ENCODE data around the gene SLC45A3. TPM values are rescaled to one million over a fixed set of nuclear protein-coding genes. Genes with fewer than 3 reads are reported as not detected.
A peak's percentile ranks its signal among the peaks of the same experiment; 100 is the strongest.
"Not testable (repeated sequence)": the region's sequence is repeated elsewhere in the genome, so short reads cannot be mapped to it uniquely, and the experiment has no call there.

SLC45A3 gene
- polyA plus RNA-seq (2013, experiment 1 of 2): 7.0 TPM
- 7.9 TPM for polyA plus RNA-seq (2013, experiment 2 of 2)

DNA sequence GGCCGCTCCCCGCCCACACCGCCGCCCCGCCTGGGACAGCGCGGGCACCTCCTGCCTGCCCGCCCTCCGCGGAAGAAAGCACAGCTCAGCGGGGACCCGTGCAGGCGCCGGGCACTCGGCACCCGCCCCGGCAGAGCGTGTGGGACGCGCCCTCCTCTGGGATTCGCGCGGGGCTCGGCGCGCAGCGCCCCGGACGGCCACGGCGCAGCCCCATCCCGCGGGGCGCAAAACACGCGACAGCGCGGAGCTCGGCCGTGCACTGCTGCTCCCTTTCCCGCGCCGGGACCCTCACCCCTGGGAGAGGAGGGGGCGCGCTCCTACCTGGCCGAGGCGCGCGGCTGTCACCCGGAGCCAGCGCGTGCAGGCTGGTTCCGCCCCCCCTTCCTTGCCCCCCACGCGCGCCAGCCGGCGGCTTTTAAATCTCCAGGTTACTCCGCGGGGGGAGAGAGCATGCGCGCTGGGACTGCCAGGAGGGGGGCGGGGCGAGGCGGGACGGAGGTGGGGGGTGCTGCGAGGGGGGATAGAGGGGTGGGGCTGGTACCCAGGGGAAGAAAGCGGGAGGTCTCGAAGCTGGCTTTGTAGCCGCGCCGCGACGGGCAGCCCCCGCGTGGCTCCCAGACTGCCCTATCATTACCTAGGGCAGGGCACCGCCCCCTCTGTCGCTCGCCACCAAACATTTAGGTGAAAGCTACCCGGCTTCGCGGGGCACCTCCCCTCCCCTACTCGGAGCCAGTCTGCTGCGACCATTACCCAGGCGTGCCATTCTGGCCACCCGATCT is at the start of gene SLC45A3:
Gene SLC45A3, minus strand, starts transcription at position 437 of the 779 bp plus-strand sequence. CDS start 15,853 bp downstream, outside the sequence.
- Histone ChIP-seq H3K4me3 (ENCODE audit: low read length) (peak within 1 kb of the TSS; percentile 79), H3K4me1 (ENCODE audit: insufficient read depth, low read length) (peaks cover 27% of the 10 kb centered on the region), H3K27ac (ENCODE audit: low read depth, low read length) (0 out of 2 replicates have a peak within 1 kb of the TSS, but pooled peaks have one; percentile 14), H3K27me3 (ENCODE audit: insufficient read depth, low read length) (peaks cover 6% of the 10 kb centered on the region), H3K9me3 (ENCODE audit: insufficient read depth, low read depth, low read length) (no peaks in the 10 kb centered on the region), H3K36me3 (ENCODE audit: insufficient read depth, low read length) (no peaks in the 10 kb centered on the region), H3K9ac (ENCODE audit: low read depth, low read length) (peak within 1 kb of the TSS; percentile 69)
- WGBS: under 1% methylated on average over 80 of the region's 86 CpGs

DNA sequence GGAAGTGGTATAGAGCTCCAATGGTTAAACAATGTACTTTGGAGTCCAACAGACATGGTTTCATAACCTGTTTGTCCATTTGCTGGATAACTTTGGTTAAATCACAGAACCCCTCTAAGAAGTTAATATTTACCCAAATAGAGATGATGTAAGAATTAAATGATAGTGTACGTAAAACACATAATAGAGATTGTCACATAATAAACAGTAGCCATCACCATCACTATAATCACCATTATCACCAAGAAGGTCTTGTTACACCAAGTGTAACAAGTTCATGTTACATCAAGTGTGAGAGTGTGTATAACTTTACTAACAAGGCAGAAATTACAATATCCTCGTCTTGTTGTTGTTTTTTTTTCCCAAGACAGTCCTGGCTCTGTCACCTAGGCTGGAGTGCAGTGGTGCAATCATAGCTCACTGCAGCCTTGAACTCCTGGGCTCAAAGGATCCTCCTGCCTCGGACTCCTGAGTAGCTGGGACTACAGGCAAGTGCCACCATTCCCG is 46.4 kb upstream of the SLC45A3 start:
- Histone ChIP-seq H3K36me3 (ENCODE audit: insufficient read depth, low read length) (peaks cover 86% of the 10 kb centered on the region), H3K4me1 (ENCODE audit: insufficient read depth, low read length) (no peaks in the 10 kb centered on the region), H3K9me3 (ENCODE audit: insufficient read depth, low read depth, low read length) (no peaks in the 10 kb centered on the region), H3K9ac (ENCODE audit: low read depth, low read length) (no peak overlapping the region), H3K27me3 (ENCODE audit: insufficient read depth, low read length) (no peaks in the 10 kb centered on the region), H3K4me3 (ENCODE audit: low read length) (no peak overlapping the region), H3K27ac (ENCODE audit: low read depth, low read length) (no peak overlapping the region)
- 92% methylated on average over 3 of the region's 4 CpGs for WGBS

DNA sequence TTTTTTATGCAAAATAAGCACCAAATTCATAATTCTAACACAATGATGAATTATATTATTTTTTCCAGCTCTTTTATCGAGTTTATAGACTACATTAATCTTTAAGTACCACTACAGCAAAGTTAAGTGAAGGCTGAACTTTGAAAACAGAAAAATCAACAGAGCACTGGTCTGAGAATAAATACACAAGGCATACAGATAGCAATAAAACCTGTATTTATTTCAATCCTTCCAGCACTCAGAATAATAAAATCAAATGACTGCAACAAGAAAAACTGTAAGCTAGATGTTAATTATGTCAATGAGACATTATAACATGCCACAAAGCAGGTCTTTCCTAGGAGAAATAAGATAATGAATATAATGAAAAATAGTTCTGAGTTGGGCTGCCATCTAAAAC is 45.2 kb upstream of the SLC45A3 start:
- Histone ChIP-seq H3K4me3 (ENCODE audit: low read length) (no peak overlapping the region), H3K27ac (ENCODE audit: low read depth, low read length) (no peak overlapping the region), H3K4me1 (ENCODE audit: insufficient read depth, low read length) (no peaks in the 10 kb centered on the region), H3K9ac (ENCODE audit: low read depth, low read length) (no peak overlapping the region), H3K36me3 (ENCODE audit: insufficient read depth, low read length) (peaks cover 90% of the 10 kb centered on the region), H3K9me3 (ENCODE audit: insufficient read depth, low read depth, low read length) (no peaks in the 10 kb centered on the region), H3K27me3 (ENCODE audit: insufficient read depth, low read length) (no peaks in the 10 kb centered on the region)
- 100% methylated on average over 1 of the region's 1 CpG for WGBS

DNA sequence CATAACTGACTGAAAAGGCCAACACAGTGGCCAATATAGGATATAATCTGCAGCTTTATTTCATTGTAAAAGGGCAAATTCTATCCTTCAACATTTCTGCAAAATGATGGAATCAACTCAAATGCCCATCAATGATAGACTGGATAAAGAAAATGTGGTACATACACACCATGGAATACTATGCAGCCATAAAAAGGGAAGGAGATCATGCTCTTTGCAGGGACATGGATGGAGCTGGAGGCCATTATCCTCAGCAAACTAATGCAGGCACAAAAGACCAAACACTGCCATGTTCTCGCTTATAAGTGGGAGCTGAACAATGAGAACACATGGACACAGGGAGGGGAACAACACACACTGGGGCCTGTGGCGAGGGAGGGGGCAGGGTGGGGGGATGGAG is 40.4 kb upstream of the SLC45A3 start:
- H3K27ac ChIP-seq (ENCODE audit: low read depth, low read length); H3K4me1 ChIP-seq (ENCODE audit: insufficient read depth, low read length); H3K9me3 ChIP-seq (ENCODE audit: insufficient read depth, low read depth, low read length); H3K4me3 ChIP-seq (ENCODE audit: low read length); H3K27me3 ChIP-seq (ENCODE audit: insufficient read depth, low read length); H3K9ac ChIP-seq (ENCODE audit: low read depth, low read length): not testable (repeated sequence)
- H3K36me3 ChIP-seq (ENCODE audit: insufficient read depth, low read length): peaks cover 99% of the 10 kb centered on the region
- 91% methylated on average over 2 of the region's 2 CpGs for WGBS

DNA sequence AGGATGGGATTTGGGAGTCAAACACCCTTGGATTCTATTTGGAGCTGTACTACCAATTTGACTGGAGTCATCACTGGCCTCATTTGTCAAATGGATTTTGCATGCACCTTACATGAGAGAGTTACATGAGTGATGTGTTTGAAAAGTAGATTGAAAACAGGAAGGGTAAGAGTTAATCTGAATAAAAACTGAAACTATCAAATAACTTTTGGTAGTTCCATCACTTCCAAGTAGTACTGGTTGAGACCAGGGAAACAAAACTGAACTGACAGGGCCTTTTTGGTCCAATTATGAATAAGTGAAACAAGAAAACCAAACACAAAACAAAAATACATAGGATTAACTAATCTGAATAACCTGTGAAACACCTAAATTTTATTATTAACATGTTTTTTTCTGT is 39.5 kb upstream of the SLC45A3 start:
- H3K27ac ChIP-seq (ENCODE audit: low read depth, low read length): no peak overlapping the region
- no peaks in the 10 kb centered on the region for H3K9me3 ChIP-seq (ENCODE audit: insufficient read depth, low read depth, low read length)
- H3K4me1 ChIP-seq (ENCODE audit: insufficient read depth, low read length): peaks cover 10% of the 10 kb centered on the region; the same call in 1 of the 2 replicates
- no peaks in the 10 kb centered on the region for H3K27me3 ChIP-seq (ENCODE audit: insufficient read depth, low read length)
- no peak overlapping the region for H3K9ac ChIP-seq (ENCODE audit: low read depth, low read length)
- no peak overlapping the region for H3K4me3 ChIP-seq (ENCODE audit: low read length)
- H3K36me3 ChIP-seq (ENCODE audit: insufficient read depth, low read length): peaks cover 99% of the 10 kb centered on the region

DNA sequence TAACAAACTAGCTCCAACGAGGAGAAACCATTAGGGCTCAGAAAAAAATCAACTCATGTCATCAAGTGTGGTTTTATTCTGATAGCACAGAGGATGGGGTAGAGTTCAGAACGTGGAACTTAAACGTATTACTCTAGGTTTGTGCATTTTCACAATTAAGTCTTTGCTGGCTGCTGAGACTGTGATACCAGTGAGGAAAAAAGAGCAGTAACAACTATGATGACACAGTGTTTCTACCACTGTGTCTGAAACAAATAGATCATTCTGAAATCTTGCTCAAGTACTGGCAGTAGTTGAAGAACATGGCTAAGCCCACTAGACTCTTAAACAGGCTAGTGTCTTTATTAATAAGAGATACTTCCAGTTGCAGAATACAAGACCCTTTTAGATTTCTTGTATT is 38.7 kb upstream of the SLC45A3 start:
- H3K4me1 ChIP-seq (ENCODE audit: insufficient read depth, low read length): peaks cover 10% of the 10 kb centered on the region; the same call in 1 of the 2 replicates
- no peak overlapping the region for H3K9ac ChIP-seq (ENCODE audit: low read depth, low read length)
- H3K9me3 ChIP-seq (ENCODE audit: insufficient read depth, low read depth, low read length): no peaks in the 10 kb centered on the region
- H3K27me3 ChIP-seq (ENCODE audit: insufficient read depth, low read length): no peaks in the 10 kb centered on the region
- H3K27ac ChIP-seq (ENCODE audit: low read depth, low read length): no peak overlapping the region
- peaks cover 99% of the 10 kb centered on the region for H3K36me3 ChIP-seq (ENCODE audit: insufficient read depth, low read length)
- 92% methylated on average over 3 of the region's 3 CpGs for WGBS
- H3K4me3 ChIP-seq (ENCODE audit: low read length): no peak overlapping the region

- no peaks in the 10 kb centered on the region for H3K27me3 ChIP-seq (ENCODE audit: insufficient read depth, low read length)
- no peak overlapping the region for H3K9ac ChIP-seq (ENCODE audit: low read depth, low read length)
- peak overlapping the region; percentile 15; the same call in 1 of the 2 replicates for H3K27ac ChIP-seq (ENCODE audit: low read depth, low read length)
- H3K36me3 ChIP-seq (ENCODE audit: insufficient read depth, low read length): peaks cover 79% of the 10 kb centered on the region
- WGBS: 98% methylated on average over 7 of the region's 7 CpGs
- no peak overlapping the region for H3K4me3 ChIP-seq (ENCODE audit: low read length)
- no peaks in the 10 kb centered on the region for H3K9me3 ChIP-seq (ENCODE audit: insufficient read depth, low read depth, low read length)
- H3K4me1 ChIP-seq (ENCODE audit: insufficient read depth, low read length): peaks cover 22% of the 10 kb centered on the region
Observed at GRCh38 chr1:205716371-205717132, 36.2 kb upstream of the SLC45A3 start.

- H3K27me3 ChIP-seq (ENCODE audit: insufficient read depth, low read length): no peaks in the 10 kb centered on the region
- no peak overlapping the region for H3K4me3 ChIP-seq (ENCODE audit: low read length)
- WGBS: 86% methylated on average over 5 of the region's 5 CpGs
- H3K27ac ChIP-seq (ENCODE audit: low read depth, low read length): no peak overlapping the region
- peaks cover 22% of the 10 kb centered on the region for H3K4me1 ChIP-seq (ENCODE audit: insufficient read depth, low read length)
- H3K9ac ChIP-seq (ENCODE audit: low read depth, low read length): no peak overlapping the region
- no peaks in the 10 kb centered on the region for H3K9me3 ChIP-seq (ENCODE audit: insufficient read depth, low read depth, low read length)
- peaks cover 73% of the 10 kb centered on the region for H3K36me3 ChIP-seq (ENCODE audit: insufficient read depth, low read length)
Observed at GRCh38 chr1:205715628-205716027, 35.3 kb upstream of the SLC45A3 start.

DNA sequence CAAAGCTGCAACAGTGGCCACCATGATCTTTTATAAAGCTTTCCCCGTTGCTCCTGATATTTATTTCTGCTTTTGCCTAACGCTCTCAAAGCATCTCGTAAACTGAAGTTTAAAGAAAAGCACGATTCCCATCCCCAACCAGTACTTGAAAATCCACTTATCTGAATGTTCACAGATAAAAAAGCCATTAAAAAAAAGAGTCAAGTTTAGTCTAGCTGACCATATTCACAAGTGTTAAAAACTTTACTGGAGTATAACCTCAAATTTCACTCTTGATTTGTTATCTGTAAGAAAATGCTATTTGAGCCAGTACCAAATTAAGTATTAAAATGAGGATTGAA is 34.6 kb upstream of the SLC45A3 start:
- 95% methylated on average over 4 of the region's 4 CpGs for WGBS

GRCh38 chr1:205714190-205714905 is 34.0 kb upstream of the SLC45A3 start:
- WGBS: 95% methylated on average over 5 of the region's 5 CpGs
- no peak overlapping the region for H3K9ac ChIP-seq (ENCODE audit: low read depth, low read length)
- H3K4me1 ChIP-seq (ENCODE audit: insufficient read depth, low read length): peaks cover 22% of the 10 kb centered on the region
- H3K36me3 ChIP-seq (ENCODE audit: insufficient read depth, low read length): peaks cover 73% of the 10 kb centered on the region
- peak overlapping the region; percentile 5; the same call in 1 of the 2 replicates for H3K27ac ChIP-seq (ENCODE audit: low read depth, low read length)
- H3K9me3 ChIP-seq (ENCODE audit: insufficient read depth, low read depth, low read length): no peaks in the 10 kb centered on the region
- no peaks in the 10 kb centered on the region for H3K27me3 ChIP-seq (ENCODE audit: insufficient read depth, low read length)
- no peak overlapping the region for H3K4me3 ChIP-seq (ENCODE audit: low read length)

More for the DNA sequence above, 34.6 kb upstream of the SLC45A3 start:
- H3K9ac ChIP-seq (ENCODE audit: low read depth, low read length): no peak overlapping the region
- no peak overlapping the region; the same call in 1 of the 2 replicates for H3K27ac ChIP-seq (ENCODE audit: low read depth, low read length)
- no peaks in the 10 kb centered on the region for H3K9me3 ChIP-seq (ENCODE audit: insufficient read depth, low read depth, low read length)
- H3K27me3 ChIP-seq (ENCODE audit: insufficient read depth, low read length): no peaks in the 10 kb centered on the region
- H3K4me1 ChIP-seq (ENCODE audit: insufficient read depth, low read length): peaks cover 22% of the 10 kb centered on the region
- H3K36me3 ChIP-seq (ENCODE audit: insufficient read depth, low read length): peaks cover 73% of the 10 kb centered on the region
- H3K4me3 ChIP-seq (ENCODE audit: low read length): no peak overlapping the region

Data from HUES64 (cell line).